ENCODE data around the gene PCSK4.

The PCSK4 gene

DNA sequence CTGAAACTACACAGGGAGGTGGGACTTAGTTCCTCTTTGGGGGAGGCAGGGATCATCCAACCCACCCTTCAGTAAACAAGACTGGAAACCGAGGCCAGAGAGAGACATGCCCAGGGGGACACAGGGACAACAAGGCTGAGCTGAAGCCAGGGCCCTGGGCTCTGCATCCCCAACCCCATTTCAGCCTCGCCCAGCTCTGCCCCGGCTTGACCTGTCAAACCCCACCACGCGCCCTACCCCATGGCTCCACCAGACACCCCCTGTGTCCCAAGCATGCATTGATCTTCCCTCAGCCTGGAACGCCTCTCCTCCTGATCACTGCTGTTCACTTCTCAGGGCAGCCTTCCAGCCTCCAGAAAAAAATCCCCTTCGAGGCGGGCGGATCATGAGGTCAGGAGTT lies 42.2 kb downstream of the PCSK4 start:
- Histone ChIP-seq H3K36me3 (replicated peaks) (peaks cover 4% of the 10 kb centered on the region), H3K4me3 (ENCODE audit: low read depth, low read length) (no peak overlapping the region), H3K27ac (no peak overlapping the region), H3K27me3 (replicated peaks) (peaks cover 57% of the 10 kb centered on the region)
- in situ Hi-C loops (cut with HindIII; ENCODE audit: low pct_ligation_motif_present, low sequenced_read_pairs), result no loop called here
- DNase-seq, result no peak
- no peak for TF ChIP-seq CTCF (IDR thresholded peaks at IDR 0.05; ENCODE audit: low read depth, low read length, missing control alignments)

DNA sequence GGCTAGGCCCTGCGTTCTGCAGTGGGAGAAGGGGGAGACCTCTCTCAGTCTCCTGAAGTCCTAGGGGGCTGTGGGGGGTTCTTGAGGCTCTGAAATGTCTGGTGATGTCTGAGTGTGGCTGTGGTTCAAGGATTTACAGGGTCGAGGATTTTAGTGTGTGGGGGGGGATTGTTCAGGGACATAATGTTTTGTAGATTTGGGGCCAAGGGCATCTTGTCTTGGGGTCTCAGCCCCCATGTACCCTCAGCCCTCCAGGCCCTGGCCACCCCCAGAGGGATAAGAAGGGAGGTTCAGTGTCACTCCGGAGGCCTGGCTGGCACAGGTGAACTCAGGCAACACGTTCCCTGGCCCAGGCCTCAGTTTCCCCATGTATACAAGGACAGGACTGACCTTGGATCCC lies 42.6 kb downstream of the PCSK4 start:
- Histone ChIP-seq H3K27ac (no peak overlapping the region), H3K36me3 (replicated peaks) (peaks cover 8% of the 10 kb centered on the region), H3K27me3 (replicated peaks) (peaks cover 53% of the 10 kb centered on the region), H3K4me3 (ENCODE audit: low read depth, low read length) (no peak overlapping the region)
- in situ Hi-C loops (cut with HindIII; ENCODE audit: low pct_ligation_motif_present, low sequenced_read_pairs), result no loop called here
- DNase-seq, result no peak
- no peak for TF ChIP-seq CTCF (IDR thresholded peaks at IDR 0.05; ENCODE audit: low read depth, low read length, missing control alignments)

- peaks cover 14% of the 10 kb centered on the region for H3K36me3 ChIP-seq (replicated peaks)
- no peak for DNase-seq
- in situ Hi-C loops (cut with HindIII; ENCODE audit: low pct_ligation_motif_present, low sequenced_read_pairs), result no loop called here
- H3K4me3 ChIP-seq (ENCODE audit: low read depth, low read length), result no peak overlapping the region
- peaks cover 46% of the 10 kb centered on the region for H3K27me3 ChIP-seq (replicated peaks)
- TF ChIP-seq CTCF (IDR thresholded peaks at IDR 0.05; ENCODE audit: low read depth, low read length, missing control alignments), result no peak
- no peak overlapping the region for H3K27ac ChIP-seq
These were observed 43.3 kb downstream of the PCSK4 start for GRCh38 chr19:1446713-1447481.

DNA sequence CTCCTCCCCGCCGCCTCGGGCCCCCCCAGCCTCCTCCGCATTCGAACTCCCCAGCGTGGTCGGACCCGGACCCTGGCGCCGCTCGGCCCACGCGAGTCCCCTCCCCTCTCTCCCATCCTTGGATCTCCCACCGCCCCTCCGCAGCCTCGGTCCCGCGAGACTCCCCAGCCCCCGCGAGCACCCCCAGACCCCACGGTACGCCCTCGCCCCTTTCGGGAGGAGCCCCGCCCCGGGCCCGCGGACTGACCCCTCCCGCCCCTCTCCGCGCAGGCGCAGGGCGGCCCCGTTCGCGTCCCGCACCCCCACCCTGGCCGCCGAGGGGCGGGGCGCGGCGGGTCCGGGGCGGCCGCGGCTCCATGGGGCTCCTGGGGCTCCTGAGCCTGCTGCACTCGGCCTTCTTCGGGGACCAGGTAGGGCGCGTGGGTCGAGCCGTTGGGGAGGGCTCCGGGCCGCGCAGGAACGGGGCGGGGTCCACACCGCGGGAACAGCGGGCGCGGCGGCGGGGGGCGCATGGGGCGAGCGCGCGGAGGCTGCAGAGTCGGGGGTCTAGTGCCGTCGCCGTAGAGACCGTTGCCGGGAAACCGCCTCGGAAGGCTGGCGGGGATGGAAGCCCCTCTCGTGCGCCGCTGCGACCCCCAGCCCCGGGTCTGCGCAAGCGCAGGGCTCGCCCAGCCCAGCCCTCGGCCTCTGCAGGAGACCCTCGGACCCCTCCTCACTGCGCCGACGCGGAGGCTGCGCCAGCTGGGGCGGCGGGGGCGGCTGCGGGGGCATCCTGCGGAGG lies 44.0 kb downstream of the PCSK4 start:
- in situ Hi-C loops (cut with HindIII; ENCODE audit: low pct_ligation_motif_present, low sequenced_read_pairs), result no loop called here
- Histone ChIP-seq H3K27me3 (replicated peaks) (peaks cover 39% of the 10 kb centered on the region), H3K36me3 (replicated peaks) (peaks cover 22% of the 10 kb centered on the region), H3K27ac (no peak overlapping the region), H3K4me3 (ENCODE audit: low read depth, low read length) (no peak overlapping the region)
- TF ChIP-seq CTCF (IDR thresholded peaks at IDR 0.05; ENCODE audit: low read depth, low read length, missing control alignments), result no peak
- no peak for DNase-seq

DNA sequence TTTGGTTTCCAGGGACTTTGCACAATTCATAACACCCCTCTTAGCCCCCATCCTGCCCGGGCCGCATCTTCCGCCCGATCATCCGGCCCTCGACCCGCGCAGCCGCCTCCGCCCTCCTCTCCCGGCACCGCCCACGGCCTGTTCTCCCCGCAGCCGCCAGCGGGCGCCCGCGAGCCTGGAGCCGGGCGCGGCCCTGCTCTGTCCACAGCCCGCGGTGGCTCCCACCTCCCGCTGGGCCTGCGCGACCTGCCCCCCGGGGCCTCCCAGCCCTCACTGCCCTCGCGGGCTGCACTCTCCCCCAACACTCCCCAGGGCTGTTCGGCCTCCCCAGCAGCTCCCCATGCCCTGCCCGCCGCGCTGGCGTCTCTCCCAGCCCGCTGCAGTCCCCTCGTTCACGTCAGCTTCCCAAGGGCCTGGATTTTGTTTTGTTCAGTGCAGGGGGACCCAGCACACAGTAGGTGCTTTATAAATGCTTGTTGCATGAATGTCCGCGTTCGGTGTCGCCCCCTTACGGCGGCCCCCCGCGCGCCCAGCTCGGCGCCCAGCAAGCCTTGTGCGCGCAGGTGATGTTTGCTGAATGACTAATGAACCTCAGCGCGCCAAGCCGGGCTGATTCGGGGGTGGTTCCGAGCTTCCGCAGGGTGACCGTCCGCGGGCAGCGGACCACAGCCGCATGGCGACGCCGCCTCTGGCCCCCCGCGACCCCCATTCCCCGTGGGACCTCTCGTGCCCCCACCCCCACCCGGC lies 44.8 kb downstream of the PCSK4 start:
- TF ChIP-seq CTCF (IDR thresholded peaks at IDR 0.05; ENCODE audit: low read depth, low read length, missing control alignments), result peak; percentile 58
- Histone ChIP-seq H3K27ac (no peak overlapping the region), H3K36me3 (replicated peaks) (peaks cover 30% of the 10 kb centered on the region), H3K4me3 (ENCODE audit: low read depth, low read length) (peak overlapping the region; percentile 35), H3K27me3 (replicated peaks) (peaks cover 31% of the 10 kb centered on the region)
- peak; percentile 37 for DNase-seq
- in situ Hi-C loops (cut with HindIII; ENCODE audit: low pct_ligation_motif_present, low sequenced_read_pairs), result no loop called here

All from brain microvascular endothelial cell (primary cell).